Measurements from ENCODE around the gene ASIC2.

Gene ASIC2

DNA sequence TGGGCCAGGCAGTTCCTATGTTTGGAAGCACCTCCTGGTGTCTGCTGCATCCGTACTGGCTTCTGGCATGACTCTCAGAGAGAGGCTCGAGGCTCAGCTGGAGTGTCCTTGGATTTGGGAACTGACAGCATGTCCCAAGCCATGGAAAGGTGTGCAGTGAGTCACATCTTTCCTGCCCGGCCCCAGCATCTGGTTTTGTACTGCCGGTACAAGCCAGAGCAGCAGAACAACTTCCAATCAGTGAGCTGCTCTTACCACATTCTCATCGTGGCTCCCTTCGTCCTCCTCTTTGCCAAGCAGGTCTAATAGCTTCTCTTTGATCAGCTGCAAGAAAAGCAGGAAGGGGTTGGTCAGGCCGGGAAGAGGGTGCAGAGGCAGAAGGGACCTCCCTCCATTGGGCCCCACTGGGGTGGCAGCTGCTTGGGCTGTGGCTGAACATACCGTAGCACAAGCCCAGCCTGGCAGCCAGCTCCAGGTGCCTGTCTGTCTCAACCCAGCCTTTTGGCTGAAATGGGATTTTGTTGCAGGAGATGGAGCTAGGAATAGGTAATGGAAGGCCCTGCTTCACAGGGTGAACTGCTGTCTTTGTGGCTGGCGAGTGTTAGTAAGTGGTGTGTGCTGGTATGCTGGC lies 277.3 kb downstream of the ASIC2 start:
- TF ChIP-seq, protein P1, sequence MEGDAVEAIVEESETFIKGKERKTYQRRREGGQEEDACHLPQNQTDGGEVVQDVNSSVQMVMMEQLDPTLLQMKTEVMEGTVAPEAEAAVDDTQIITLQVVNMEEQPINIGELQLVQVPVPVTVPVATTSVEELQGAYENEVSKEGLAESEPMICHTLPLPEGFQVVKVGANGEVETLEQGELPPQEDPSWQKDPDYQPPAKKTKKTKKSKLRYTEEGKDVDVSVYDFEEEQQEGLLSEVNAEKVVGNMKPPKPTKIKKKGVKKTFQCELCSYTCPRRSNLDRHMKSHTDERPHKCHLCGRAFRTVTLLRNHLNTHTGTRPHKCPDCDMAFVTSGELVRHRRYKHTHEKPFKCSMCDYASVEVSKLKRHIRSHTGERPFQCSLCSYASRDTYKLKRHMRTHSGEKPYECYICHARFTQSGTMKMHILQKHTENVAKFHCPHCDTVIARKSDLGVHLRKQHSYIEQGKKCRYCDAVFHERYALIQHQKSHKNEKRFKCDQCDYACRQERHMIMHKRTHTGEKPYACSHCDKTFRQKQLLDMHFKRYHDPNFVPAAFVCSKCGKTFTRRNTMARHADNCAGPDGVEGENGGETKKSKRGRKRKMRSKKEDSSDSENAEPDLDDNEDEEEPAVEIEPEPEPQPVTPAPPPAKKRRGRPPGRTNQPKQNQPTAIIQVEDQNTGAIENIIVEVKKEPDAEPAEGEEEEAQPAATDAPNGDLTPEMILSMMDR (IDR thresholded peaks at IDR 0.05; ENCODE audit: control insufficient read depth, insufficient read depth, low read depth, low read length, missing control alignments) = no peak
- no peak for DNase-seq (ENCODE audit: low read depth)
- H3K4me3 ChIP-seq (ENCODE audit: control insufficient read depth, low read depth, low read length) = no peak overlapping the region

DNA sequence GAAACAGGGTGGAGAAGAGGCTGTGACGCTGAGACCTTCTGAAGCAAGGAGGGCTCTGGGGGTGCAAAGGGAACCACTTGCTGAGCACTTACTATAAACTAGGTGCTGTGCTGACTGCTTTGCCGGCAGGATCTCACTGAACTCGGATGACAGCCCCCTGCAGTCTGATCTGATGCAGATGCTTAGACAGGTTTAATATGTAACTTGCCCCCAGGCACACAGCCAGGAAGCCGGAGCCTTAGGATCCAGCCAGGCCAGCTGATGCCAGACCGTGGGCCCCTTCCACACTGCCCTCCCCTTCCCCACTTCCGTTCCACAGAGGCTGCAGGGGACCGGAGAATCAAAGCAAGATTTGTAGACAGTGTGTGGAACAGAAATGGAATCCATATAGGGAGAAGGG lies 278.3 kb downstream of the ASIC2 start:
- no peak overlapping the region for H3K4me3 ChIP-seq (ENCODE audit: control insufficient read depth, low read depth, low read length)
- DNase-seq (ENCODE audit: low read depth) = no peak
- TF ChIP-seq, protein P1 (IDR thresholded peaks at IDR 0.05; ENCODE audit: control insufficient read depth, insufficient read depth, low read depth, low read length, missing control alignments) = no peak

DNA sequence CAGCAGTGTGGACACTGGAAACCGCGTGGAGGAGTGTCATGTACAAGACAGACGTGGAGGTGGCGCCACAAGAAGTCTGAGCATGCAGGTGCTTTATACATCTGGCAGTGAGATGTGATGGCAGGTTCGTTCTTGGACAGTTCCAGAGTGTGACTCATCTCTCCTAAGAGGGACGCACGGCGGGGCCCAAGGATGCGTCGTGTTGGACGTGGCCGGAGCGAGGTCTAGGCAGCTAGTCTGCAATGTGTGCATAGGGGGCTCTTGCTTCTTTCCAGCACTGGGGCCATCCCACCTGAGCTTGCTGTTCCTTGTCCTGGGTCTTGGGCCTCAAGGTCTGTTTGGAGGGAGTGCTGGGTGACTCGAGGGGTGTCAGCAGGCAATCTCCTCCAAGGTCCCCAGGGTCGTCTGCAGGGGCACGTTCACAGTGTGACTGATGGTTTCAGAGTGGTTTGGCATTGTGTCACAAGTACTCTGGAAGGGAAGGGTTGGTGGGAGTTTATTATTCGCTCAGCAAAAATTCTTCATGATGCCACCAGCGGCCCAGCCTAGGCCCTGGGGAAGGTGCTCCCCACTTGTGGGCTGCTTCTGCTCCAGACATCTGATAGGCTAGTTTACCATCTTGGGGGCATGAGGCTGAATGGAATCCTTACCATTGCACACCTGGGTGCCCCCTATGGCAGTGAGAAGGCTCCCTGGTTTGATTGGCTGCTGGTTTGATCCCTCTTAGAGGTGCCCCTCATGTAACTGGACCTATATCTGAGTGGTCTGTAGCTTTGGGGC lies 279.3 kb downstream of the ASIC2 start:
- H3K4me3 ChIP-seq (ENCODE audit: control insufficient read depth, low read depth, low read length) = no peak overlapping the region
- no peak for DNase-seq (ENCODE audit: low read depth)
- TF ChIP-seq, protein P1 (IDR thresholded peaks at IDR 0.05; ENCODE audit: control insufficient read depth, insufficient read depth, low read depth, low read length, missing control alignments) = no peak

DNA sequence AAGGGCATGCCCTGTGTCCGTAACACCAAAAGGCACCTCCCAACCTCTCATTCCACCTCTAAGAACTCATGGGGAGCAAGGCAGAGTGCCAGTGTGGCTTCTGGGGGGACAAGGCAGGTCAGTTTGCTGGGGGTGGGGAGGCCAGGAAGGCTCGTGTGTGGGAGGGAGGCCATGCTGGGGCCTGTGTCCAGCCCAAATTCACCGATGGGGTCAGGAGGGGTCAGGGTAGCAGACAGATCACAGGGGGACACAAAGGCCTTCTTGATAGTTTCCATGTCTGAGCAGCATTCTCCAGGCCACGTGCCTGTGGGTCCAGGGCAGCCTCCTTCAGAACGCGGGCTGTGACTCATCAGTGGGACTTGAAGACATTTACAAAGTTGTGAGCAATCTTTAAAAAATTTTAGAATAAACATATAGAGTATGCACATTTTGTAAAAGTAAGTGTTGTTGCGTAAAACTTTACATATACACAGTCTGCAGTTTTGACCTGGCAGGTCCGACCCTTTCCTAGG lies 280.5 kb downstream of the ASIC2 start:
- DNase-seq (ENCODE audit: low read depth) = peak; percentile 40
- H3K4me3 ChIP-seq (ENCODE audit: control insufficient read depth, low read depth, low read length) = no peak overlapping the region
- TF ChIP-seq, protein P1 (IDR thresholded peaks at IDR 0.05; ENCODE audit: control insufficient read depth, insufficient read depth, low read depth, low read length, missing control alignments) = no peak

DNA sequence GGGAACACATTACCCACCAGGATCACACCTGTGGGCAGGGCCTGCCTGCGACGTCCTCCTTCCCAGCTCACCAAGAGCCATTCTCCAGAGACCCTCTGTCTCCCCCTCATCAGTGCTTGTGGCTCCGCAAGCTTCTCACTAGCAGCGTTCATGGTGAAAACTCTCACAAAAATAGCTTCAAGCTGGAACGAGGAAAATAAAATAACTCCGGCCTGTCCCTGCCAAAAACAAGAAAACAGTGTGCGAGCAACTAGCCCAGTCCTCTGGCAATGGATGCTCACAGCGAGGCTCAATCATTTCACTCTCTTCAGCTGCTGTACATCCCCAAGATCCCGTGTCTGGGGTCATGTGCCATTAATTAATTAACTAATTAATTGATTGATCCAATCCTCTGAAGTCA lies 283.5 kb downstream of the ASIC2 start:
- DNase-seq (ENCODE audit: low read depth) = no peak
- no peak overlapping the region for H3K4me3 ChIP-seq (ENCODE audit: control insufficient read depth, low read depth, low read length)
- TF ChIP-seq, protein P1 (IDR thresholded peaks at IDR 0.05; ENCODE audit: control insufficient read depth, insufficient read depth, low read depth, low read length, missing control alignments) = no peak

DNA sequence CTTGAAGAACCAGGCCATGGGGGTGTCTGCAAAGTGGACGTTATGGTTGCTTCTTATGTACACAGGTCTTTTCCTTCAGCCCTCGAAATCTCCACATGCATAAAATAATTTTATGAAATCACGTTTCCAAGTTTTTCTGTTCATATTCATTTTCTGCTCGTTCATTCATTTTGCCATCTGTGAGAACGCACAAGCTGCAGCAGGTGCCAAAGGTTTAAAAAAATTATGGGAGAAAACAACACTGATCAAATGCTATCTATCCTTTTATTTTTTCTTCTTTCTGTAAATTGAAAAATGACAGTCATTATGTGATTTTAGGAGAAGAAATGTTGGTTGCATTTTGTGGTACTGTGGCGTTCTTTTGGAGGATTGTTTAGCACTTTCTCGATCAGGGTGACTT lies 285.9 kb downstream of the ASIC2 start:
- TF ChIP-seq, protein P1 (IDR thresholded peaks at IDR 0.05; ENCODE audit: control insufficient read depth, insufficient read depth, low read depth, low read length, missing control alignments) = no peak
- no peak for DNase-seq (ENCODE audit: low read depth)
- no peak overlapping the region for H3K4me3 ChIP-seq (ENCODE audit: control insufficient read depth, low read depth, low read length)
